ENCODE data around the gene RIC8A. TPM values are rescaled to one million over a fixed set of nuclear protein-coding genes. Genes with fewer than 3 reads are reported as not detected.
"Not testable (repeated sequence)": the region's sequence is repeated elsewhere in the genome, so short reads cannot be mapped to it uniquely, and the experiment has no call there.

Gene RIC8A
- total and polyA plus RNA-seq, 9 of the 15 experiments (the other 6 are each of a cell fraction or from before 2014, with no cell fraction given) = 10.7 to 108 (median 72.1) TPM

DNA sequence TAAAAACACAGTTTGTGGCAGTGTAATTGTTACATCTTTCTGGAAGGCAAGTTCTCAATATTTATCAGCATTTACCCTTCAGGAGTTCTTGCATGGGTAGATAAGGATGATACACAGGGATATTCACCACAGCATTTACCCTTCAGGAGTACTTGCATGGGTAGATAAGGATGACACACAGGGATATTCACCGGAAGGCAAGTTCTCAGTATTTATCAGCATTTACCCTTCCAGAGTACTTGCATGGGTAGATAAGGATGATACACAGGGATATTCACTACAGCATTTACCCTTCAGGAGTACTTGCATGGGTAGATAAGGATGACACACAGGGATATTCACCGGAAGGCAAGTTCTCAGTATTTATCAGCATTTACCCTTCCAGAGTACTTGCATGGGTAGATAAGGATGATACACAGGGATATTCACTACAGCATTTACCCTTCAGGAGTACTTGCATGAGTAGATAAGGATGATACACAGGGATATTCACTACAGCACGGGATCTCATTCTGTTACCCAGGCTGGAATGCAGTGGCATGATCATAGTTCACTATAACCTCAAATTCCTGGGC is 13.2 kb downstream of the RIC8A start (continued):
- peak; percentile 99 for TF ChIP-seq ZNF644 (tag; IDR thresholded peaks at IDR 0.05; ENCODE audit: low read depth)
- TF ChIP-seq, protein P1, sequence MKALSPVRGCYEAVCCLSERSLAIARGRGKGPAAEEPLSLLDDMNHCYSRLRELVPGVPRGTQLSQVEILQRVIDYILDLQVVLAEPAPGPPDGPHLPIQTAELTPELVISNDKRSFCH (CRISPR knock-in tag; IDR thresholded peaks at IDR 0.05) = not testable (repeated sequence)
- TF ChIP-seq, protein P1 (tag; IDR thresholded peaks at IDR 0.05) = peak; percentile 84
- TF ChIP-seq, protein P2, sequence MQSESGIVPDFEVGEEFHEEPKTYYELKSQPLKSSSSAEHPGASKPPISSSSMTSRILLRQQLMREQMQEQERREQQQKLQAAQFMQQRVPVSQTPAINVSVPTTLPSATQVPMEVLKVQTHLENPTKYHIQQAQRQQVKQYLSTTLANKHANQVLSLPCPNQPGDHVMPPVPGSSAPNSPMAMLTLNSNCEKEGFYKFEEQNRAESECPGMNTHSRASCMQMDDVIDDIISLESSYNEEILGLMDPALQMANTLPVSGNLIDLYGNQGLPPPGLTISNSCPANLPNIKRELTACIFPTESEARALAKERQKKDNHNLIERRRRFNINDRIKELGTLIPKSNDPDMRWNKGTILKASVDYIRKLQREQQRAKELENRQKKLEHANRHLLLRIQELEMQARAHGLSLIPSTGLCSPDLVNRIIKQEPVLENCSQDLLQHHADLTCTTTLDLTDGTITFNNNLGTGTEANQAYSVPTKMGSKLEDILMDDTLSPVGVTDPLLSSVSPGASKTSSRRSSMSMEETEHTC (IDR thresholded peaks at IDR 0.05) = peak; percentile 27; the same call in 1 of the 2 replicates
- TF ChIP-seq, protein P3, sequence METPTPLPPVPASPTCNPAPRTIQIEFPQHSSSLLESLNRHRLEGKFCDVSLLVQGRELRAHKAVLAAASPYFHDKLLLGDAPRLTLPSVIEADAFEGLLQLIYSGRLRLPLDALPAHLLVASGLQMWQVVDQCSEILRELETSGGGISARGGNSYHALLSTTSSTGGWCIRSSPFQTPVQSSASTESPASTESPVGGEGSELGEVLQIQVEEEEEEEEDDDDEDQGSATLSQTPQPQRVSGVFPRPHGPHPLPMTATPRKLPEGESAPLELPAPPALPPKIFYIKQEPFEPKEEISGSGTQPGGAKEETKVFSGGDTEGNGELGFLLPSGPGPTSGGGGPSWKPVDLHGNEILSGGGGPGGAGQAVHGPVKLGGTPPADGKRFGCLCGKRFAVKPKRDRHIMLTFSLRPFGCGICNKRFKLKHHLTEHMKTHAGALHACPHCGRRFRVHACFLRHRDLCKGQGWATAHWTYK (CRISPR knock-in tag; IDR thresholded peaks at IDR 0.05) = peak; percentile 73
- peak; percentile 97 for TF ChIP-seq PML (IDR thresholded peaks at IDR 0.05; ENCODE audit: low read length)
- TF ChIP-seq, protein P4, sequence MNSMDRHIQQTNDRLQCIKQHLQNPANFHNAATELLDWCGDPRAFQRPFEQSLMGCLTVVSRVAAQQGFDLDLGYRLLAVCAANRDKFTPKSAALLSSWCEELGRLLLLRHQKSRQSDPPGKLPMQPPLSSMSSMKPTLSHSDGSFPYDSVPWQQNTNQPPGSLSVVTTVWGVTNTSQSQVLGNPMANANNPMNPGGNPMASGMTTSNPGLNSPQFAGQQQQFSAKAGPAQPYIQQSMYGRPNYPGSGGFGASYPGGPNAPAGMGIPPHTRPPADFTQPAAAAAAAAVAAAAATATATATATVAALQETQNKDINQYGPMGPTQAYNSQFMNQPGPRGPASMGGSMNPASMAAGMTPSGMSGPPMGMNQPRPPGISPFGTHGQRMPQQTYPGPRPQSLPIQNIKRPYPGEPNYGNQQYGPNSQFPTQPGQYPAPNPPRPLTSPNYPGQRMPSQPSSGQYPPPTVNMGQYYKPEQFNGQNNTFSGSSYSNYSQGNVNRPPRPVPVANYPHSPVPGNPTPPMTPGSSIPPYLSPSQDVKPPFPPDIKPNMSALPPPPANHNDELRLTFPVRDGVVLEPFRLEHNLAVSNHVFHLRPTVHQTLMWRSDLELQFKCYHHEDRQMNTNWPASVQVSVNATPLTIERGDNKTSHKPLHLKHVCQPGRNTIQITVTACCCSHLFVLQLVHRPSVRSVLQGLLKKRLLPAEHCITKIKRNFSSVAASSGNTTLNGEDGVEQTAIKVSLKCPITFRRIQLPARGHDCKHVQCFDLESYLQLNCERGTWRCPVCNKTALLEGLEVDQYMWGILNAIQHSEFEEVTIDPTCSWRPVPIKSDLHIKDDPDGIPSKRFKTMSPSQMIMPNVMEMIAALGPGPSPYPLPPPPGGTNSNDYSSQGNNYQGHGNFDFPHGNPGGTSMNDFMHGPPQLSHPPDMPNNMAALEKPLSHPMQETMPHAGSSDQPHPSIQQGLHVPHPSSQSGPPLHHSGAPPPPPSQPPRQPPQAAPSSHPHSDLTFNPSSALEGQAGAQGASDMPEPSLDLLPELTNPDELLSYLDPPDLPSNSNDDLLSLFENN (IDR thresholded peaks at IDR 0.05; ENCODE audit: low read depth in 2 of 2, low read length in 2 of 2) = peak in 1 of 2 experiments; percentile 86; a peak in 2 of 4 replicates
- TF ChIP-seq MAZ (CRISPR knock-in tag; conservative IDR thresholded peaks at IDR 0.05 in 1 of 2, IDR thresholded peaks at IDR 0.05 in 1 of 2) = peak in 1 of 2 experiments; percentile 37; a peak in 1 of 4 replicates
- peak; percentile 84 for TF ChIP-seq PYGO2 (tag; IDR thresholded peaks at IDR 0.05)
- TF ChIP-seq ZNF589 (CRISPR knock-in tag; IDR thresholded peaks at IDR 0.05; ENCODE audit: low read depth) = peak; percentile 100
- TF ChIP-seq TAL1 (IDR thresholded peaks at IDR 0.05) = peak; percentile 89
- peak; percentile 51 for TF ChIP-seq BHLHE40 (IDR thresholded peaks at IDR 0.05; ENCODE audit: low read length)
- peak; percentile 80; the same call in 1 of the 2 replicates for TF ChIP-seq BCL6 (CRISPR knock-in tag; IDR thresholded peaks at IDR 0.05)
- 0 out of 2 replicates have a peak, but pooled peaks have one; percentile 47 for TF ChIP-seq ZNF583 (CRISPR knock-in tag; IDR thresholded peaks at IDR 0.05)
- peak; percentile 92 for TF ChIP-seq CBFA2T3 (IDR thresholded peaks at IDR 0.05)
- TF ChIP-seq FOXJ2 (tag; IDR thresholded peaks at IDR 0.05) = peak; percentile 93
- TF ChIP-seq VEZF1 (CRISPR knock-in tag; IDR thresholded peaks at IDR 0.05) = peak; percentile 78
- peak; percentile 99 for TF ChIP-seq ZNF175 (CRISPR knock-in tag; IDR thresholded peaks at IDR 0.05; ENCODE audit: low read depth)
- TF ChIP-seq JUN (IDR thresholded peaks at IDR 0.05; ENCODE audit: borderline replicate concordance, low read depth, low read length) = peak; percentile 48; the same call in 1 of the 2 replicates
- TF ChIP-seq JUN (CRISPR knock-in tag; IDR thresholded peaks at IDR 0.05; ENCODE audit: borderline replicate concordance) = peak; percentile 74; the same call in 1 of the 2 replicates
